HG03060 (cell line): ENCODE results near the gene STARD13.
"Not testable (repeated sequence)": the region's sequence is repeated elsewhere in the genome, so short reads cannot be mapped to it uniquely, and the experiment has no call there.

Source experiments
- ATAC-seq: cut with Tn5 transposase; IDR thresholded peaks from one replicate; pipeline ENCODE4 v1.9.1; 2021; ENCODE audit warnings: low read depth, moderate number of reproducible peaks; ENCODE audit not compliant: unreplicated experiment

The STARD13 gene

DNA sequence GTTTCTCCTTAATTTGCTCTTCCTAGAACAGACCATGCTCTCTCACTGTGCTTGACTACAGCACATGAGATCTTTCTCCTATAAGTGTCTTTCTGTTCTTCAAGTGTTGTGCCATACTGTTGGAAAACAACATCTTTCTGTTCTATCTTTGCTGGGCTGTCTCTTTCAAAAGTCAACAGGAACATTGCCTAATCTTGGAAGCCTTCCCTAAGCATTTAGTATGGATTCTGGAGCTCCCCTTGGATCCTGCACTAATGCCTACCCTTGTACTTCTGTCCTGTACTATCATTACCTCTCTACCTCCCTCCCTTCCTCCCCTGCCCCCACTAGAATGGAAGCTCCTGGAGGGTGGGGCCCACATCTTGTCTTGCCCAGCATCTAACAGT is 26.8 kb downstream of the STARD13 start:
- ATAC-seq, result no peak

DNA sequence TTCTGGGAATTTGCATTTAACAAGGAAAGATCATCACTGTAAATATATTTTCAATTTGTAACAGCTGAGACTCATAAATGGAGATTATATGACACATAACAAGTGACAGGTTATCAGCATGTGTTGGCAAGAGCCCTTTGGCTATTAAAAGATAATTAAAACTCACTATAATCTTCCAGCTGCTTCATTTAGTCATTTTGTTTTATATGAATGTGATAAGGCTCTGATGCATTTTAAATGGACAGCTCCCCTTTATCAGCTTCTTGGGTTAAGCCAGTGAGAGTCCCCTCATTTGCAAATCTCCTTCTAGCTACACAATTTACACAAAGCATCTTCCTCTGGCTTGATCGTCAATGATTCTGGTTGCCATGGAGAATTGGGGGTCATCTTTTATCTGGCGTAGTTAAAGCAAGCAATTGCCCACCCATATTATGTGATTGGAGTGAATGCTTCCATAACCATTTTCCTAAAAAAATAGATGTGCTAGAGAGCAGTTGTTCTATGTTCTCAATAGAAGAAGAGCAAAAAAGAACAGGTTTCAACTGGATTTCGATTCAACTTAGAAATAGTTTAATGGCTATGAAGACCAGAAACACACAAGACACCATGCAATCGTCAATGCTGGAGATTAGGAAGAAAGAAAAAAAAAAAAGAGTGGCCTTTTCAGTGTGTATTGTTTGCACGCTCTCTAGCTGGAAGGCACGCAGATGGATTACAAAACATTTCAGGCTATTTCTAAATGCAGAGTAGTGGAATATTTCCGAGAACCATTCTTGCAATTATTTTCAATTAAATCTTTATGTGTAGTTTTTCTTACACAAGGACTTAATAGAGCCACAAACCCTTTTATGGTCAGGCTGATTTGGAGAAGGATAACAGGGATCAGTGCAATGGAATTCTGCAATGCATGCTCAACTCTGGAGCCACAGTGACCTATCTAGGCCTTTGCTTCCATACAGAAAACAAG is 27.4 kb downstream of the STARD13 start:
- ATAC-seq, result no peak

DNA sequence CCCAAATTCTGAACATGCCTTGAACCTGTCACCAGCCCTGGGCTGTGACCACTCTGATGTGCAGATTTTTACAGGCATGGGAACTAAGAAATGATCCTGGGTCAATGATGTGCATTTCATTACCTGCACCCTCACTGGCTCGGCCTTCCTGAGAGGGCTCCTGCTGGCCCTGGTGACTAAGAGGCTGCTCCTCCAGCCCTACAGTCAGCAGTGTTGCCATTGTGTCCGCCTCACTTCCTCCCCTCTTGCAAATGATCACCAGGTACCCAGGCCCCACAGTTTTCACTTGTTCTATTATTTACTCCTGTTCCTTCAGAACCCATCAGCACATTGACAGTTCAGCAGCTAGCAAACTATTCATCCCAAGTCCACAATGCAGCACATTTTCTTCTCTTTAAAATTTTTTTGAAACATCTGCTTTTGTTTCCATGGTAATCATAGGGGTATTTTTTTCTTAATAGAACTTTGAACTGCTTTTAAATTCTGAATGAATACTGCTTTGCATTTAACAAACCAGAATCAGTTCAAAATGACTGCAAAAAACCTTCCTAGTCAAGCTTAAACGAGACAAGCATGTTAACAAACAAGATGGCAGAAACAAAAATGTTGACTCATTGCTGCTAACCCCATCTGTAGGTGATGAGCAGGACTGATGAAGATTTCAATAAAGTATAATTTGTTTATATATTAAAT is 29.3 kb downstream of the STARD13 start:
- ATAC-seq, result no peak

DNA sequence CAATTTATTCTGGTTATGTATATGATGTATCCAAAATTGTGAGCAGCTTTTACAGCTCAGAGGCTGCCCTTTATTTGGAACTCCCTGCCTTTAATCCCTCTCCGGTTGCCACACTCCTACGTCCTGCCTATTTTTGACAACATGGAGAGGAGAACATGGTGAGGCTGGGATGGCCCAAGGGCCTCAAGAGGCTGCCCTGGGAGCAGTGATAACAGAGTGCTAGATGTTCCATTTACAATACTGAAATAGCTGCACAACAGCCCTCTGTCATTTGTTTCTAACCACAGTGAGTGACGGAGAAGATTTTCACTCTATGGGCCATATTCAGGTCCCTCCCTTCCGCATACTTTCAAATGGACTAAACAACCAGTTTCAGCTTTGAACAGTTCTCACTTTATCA is 33.4 kb downstream of the STARD13 start:
- no peak for ATAC-seq

DNA sequence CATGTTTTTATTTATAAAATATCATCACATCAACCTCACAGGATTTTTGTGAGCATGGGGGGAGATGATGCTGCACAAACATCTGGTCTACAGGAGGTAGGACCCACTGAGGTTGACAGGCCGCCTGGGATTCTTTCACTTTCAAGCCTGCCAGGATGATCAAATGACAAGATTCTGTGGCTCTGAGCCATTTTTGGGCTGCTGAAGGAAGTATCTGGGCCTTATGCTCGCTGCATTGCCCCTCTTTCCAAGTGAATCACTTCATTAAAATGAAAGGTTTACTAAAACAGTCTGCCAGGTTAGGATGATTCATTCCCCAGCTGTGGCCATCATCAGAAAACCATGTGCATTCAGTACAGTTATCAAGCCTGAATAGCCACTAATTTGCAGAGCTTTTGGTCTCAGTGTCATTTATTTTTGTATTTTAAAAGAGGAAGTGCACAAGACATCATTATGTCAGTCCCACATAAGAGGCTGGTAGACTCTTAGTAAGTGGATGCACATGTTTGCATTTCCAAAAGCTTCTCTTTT is 34.4 kb downstream of the STARD13 start:
- ATAC-seq, result peak; percentile 75

DNA sequence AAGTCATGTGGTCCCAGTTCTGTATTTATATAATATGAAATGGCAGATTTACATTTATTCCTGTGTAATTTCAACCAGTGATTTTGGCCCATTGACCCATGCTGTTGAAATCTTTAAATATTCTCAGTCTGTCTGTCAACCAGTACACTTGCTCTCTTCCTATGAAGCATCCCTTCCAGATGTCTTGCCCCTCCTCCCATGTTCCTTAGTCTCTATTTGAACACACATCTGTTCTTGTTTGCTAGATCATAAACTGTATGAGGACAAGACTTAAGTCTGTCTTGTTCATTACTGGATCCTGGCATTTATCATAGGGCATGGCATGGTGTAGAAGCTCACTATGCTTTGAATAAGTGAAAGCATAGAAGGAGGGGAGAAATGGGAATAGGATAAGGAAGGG is 34.9 kb downstream of the STARD13 start:
- ATAC-seq, result no peak

DNA sequence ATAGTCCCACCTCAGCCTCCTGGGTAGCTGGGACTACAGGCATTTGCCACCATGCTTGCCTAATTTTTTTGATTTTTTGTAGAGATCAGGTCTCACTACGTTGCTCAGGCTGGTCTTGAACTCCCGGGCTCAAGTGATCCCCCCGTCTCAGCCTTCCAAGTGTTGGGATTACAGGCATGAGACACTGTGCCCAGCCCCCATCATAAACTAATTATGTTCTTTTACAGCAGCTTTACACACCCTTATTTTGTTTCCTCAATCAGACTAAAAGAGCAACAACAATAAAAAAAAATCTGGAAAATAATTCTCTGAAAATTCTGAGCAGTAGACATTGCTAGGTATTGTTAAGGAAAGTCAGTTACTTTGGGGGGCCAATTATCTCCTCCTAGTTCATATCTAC is 35.7 kb downstream of the STARD13 start:
- ATAC-seq, result no peak

DNA sequence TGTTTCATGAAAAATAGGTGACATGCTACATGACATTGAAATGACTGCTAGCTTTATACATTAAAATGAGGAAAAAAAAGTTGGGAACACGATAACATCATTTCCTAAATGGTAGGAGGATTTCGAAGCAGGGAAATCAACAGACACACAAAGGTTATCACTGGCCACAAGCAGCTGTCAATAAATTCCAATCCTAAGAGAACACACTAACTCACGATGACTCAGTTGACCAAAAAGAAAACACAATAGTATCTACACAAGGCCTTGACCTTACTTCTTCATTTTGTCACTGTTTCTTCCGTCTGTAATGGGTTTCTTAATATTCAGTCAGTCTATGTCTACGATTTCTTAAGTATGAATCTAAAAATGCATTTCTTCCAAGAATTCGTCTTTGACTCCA is 36.5 kb downstream of the STARD13 start:
- no peak for ATAC-seq

DNA sequence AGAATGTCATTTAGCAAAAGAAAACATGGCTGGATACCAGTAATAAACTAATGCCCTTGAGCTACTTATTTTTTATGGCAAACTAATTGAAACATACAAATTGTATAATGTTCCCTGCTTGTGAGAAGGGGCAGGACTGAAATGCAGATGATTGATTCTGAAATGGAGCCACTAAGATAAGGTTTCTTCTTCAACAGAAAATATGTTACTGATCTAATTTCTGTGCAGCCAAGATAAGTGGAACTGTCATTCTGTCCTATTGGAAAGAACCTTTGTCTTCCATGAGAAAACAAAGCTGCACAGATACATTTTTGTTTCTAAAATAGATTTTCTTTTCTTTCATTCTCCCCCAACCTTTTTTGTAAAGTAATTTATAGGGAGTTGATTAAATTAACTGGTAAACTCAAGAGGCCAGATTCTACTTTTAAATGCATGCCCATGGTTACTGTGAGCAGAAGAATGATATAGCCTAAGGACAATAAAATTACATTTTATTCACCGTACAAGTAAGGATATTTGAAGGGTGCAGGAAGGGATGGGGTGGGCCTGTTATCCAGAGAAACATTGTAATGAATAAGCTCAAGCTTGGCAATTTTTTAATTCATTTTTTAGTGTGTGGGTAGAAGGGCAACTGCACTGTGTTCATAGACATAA is 39.9 kb downstream of the STARD13 start:
- ATAC-seq, result no peak

DNA sequence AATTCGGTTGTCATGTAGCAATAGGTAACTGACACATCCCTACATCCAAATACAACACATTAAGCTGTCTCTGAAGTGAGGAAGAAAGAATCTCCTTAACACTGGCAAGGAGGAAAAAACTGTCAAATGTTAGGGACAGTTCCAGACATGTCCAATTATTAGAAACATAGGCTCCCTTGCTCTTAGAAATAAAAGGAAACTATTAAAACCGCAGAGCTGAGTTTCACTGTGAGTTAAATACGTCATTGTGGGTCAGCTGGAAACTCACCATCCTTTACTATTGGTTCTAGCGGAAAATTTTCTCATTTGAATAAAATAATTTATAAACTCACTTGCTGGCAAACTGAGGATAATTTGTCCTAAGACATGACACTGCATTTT is 40.7 kb downstream of the STARD13 start:
- ATAC-seq, result no peak

DNA sequence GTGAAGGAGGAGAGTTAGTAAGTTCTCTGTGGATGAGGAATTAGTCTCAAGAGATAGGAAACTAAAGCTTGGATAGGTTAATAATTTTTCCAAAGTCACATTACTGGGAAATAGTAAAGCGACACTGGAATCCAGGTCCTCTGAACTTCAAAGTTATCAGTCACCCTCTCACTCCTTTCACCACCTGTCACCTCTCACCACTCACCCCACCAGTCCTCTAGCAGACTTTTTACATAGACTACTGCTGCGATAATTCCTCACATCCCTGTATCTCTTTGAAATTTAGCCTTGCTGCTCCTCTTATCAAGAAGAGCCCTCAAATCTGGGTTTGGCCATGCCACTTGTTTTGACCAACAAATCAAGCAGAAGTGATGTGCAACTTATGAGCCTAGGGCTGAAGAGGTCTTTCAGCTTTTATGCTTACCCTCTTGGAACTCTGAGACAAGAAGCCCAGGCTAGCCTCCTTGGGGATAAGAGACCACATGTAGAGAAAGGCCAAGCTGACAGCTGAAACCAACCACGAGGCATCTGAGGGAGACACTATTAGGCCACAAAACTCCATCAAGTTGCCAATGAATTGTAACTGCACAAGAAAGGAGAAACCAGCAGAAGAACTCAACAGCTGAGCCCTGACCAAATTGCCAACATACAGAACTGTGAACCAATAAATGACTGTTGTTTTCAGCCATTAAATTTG is 41.2 kb downstream of the STARD13 start:
- ATAC-seq, result no peak

DNA sequence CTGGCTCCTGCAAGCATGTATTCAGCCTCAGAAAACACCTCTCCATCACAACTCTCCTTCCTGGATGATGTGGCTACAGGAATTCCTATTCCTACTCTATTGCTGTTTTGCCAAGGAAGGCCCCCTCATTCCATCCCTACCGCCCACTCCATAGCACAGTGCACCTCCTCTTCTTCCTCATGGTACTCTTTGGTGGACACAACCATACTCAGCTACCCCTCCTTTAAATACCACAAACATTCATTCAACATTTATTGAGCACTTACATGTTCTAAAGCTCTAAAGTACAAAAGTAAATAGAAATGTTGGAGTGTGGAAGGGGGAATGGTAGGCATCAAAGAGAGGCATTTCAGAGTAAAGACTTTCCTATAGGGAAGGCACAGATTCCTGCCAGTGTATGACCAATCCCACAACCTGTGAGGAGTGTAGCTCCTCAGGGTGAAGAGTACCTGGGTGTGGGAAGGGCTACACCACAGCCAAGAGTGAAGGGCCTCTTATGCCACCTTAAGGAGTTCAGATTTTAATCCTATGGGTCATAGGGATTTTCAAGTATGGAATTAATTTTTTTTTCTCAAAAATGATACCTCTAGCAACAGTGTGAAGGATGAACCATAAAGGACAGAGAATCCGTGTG is 42.5 kb downstream of the STARD13 start:
- ATAC-seq, result no peak

DNA sequence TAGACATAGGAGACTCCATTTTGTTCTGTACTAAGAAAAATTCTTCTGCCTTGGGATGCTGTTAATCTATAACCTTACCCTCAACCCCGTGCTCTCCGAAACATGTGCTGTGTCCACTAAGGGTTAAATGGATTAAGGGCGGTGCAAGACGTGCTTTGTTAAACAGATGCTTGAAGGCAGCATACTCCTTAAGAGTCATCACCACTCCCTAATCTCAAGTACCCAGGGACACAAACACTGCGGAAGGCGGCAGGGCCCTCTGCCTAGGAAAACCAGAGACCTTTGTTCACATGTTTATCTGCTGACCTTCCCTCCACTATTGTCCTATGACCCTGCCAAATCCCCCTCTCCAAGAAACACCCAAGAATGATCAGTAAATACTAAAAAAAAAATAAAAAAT is 43.2 kb downstream of the STARD13 start:
- ATAC-seq, result not testable (repeated sequence)

DNA sequence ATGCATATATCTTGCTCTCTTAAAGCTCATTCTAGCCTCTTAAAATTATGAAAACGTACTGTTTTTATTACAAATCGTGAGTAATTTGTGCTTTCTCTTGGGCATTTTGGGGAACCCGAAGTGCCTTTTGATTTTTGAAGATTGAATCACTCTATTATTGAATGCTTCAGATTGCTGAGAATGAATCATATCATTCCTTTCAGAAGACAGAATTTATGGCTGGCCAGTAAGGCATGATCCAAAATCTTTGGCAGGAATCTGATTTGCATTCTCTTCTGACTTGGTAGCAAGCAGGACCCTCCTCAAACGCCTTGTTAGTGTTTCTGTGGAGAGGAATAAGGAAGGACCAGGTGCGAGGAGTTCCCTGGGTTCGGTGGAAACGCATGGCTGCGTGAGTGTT is 49.5 kb downstream of the STARD13 start:
- ATAC-seq, result no peak

DNA sequence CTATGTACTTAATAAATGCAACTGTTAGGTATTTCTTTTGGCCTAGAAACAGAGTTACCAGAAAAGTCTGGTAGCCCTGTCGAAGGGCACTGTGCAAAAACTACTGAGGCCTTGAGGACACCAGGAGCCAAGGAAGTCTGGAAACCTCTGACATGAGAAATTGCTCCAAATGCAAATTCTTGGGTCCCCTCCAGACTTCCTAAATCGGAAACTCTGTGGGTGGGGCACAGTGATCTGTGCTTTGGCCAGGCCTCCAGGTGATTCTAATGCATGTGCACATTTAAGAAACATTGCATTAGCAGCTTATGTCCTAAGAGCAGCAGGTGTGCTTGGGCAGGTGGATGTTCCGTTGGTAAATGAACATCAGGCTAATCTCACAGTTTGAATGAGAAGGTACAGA is 50.0 kb downstream of the STARD13 start:
- no peak for ATAC-seq

DNA sequence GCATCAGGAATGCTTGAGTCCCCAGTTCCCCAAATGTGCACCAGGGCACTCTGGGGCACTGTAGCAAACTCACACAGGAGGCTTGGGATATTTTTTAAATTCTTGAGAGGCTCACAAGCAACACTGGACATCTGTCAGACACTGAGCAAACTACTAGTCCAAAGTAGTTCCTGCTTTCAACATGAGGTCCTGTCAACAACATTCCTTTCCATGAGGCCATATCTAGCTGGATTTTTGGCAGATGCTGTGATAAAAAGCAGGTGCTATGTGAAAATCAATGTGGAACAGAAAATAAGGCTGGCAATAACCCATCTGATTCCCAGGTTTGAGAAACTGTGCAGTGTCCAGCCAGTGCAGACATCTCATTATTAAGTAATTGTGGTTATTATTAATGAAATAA is 50.5 kb downstream of the STARD13 start:
- ATAC-seq, result no peak

DNA sequence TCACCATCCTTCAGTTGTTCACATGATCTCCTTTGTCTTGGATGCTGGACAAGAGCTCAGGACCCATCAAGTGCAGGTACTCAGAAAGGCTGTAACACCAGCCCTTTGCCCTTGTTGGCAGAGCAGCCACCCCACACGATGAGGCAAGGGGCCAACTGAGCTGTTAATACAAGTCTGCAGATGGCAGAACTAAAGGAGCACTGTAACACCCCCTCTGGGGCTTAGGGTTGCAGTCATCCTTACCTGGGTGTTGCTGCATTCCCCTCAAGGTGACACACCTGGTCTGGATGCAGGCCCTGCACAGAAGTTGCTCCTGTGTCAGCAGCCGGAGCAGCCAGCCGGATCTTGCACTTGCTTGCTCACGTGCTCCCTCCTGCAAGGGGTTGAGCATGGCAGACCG is 52.0 kb downstream of the STARD13 start:
- no peak for ATAC-seq

DNA sequence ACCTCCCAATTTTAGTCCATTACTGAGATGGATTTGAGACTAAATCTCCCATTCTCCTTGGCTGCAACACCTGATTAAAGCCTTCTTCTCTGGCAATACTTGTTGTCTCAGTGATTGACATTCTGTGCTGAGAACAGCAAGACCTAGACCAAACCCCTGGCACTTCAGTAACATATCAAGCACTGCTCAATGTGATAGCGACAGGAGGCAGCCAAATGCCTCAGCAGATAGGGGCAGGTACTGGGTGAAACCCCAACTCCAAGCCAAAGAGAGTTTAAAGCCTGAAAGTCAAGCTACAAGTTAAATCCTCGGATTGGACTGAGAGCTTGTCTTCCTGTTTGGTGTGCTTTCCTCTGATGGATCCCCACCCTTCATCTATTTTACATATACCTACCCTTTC is 52.7 kb downstream of the STARD13 start:
- ATAC-seq, result no peak

DNA sequence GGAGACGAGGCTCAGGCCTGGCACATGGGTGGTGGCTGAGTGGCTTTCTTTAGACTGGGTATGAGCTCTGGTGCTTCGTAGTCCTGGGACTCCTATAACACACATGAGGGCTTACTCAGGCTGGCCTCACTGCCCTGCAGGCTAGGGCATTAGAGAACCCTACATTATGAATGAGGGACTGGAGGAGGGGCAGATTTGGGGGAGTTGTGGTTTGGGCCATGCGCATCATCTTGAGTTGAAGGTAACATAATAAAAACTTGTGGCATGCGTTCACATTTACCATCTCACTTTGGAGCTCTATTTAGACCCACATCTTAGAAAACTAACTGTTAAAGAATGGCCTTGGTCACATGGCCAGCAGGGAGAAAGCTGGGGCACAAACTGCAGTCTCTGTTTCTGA is 54.2 kb downstream of the STARD13 start:
- ATAC-seq, result no peak
